GM12872 (cell line): ENCODE data around the gene LMBR1.

ENCODE experiments used
- TF ChIP-seq, protein P1 (sequence below): IDR thresholded peaks from 3 replicates; pipeline ENCODE4 v1.5.1; 2011; ENCODE audit warnings: low read depth, mild to moderate bottlenecking, low read length, moderate library complexity; ENCODE audit not compliant: insufficient read depth

Gene LMBR1

DNA sequence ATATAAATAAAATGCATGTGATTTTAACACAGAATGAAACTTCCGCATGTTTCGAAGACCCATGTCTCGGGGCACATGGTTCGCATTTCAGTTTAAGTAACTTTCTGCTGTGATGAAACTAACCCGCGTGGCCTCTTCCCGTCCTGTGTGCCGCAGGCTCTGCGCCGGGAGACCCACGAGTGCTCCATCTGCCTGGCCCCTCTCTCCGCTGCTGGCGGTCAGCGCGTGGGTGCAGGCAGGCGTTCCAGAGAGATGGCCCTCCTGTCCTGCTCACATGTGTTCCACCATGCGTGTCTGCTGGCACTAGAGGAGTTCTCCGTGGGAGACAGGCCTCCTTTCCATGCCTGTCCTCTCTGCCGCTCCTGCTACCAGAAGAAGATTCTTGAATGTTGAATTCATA is 216.7 kb downstream of the LMBR1 start:
- TF ChIP-seq, protein P1, sequence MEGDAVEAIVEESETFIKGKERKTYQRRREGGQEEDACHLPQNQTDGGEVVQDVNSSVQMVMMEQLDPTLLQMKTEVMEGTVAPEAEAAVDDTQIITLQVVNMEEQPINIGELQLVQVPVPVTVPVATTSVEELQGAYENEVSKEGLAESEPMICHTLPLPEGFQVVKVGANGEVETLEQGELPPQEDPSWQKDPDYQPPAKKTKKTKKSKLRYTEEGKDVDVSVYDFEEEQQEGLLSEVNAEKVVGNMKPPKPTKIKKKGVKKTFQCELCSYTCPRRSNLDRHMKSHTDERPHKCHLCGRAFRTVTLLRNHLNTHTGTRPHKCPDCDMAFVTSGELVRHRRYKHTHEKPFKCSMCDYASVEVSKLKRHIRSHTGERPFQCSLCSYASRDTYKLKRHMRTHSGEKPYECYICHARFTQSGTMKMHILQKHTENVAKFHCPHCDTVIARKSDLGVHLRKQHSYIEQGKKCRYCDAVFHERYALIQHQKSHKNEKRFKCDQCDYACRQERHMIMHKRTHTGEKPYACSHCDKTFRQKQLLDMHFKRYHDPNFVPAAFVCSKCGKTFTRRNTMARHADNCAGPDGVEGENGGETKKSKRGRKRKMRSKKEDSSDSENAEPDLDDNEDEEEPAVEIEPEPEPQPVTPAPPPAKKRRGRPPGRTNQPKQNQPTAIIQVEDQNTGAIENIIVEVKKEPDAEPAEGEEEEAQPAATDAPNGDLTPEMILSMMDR = no peak

- TF ChIP-seq, protein P1 = no peak
Observed at GRCh38 chr7:156675721-156676120, 217.3 kb downstream of the LMBR1 start.

DNA sequence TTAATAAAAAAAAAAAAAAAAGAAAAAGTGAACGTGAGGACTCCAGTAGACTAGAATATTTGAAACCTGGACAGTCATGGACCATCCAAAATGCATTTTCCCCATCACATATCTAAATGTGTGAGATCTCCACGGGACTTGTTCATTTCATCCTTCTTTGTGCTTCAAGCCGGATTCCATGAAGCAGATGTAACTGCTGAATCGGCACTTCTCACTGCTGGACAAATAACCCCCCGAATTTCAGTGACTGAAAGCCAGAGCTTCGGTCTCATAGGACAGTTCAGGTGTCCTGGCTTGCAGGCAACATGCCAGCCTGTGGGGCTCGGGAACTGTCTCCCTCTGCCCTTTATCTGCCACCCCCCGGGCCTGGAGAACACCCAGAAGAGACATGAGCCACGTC is 219.1 kb downstream of the LMBR1 start:
- TF ChIP-seq, protein P1 = no peak

GRCh38 chr7:156673454-156673853 is 219.5 kb downstream of the LMBR1 start:
- TF ChIP-seq, protein P1 = no peak

DNA sequence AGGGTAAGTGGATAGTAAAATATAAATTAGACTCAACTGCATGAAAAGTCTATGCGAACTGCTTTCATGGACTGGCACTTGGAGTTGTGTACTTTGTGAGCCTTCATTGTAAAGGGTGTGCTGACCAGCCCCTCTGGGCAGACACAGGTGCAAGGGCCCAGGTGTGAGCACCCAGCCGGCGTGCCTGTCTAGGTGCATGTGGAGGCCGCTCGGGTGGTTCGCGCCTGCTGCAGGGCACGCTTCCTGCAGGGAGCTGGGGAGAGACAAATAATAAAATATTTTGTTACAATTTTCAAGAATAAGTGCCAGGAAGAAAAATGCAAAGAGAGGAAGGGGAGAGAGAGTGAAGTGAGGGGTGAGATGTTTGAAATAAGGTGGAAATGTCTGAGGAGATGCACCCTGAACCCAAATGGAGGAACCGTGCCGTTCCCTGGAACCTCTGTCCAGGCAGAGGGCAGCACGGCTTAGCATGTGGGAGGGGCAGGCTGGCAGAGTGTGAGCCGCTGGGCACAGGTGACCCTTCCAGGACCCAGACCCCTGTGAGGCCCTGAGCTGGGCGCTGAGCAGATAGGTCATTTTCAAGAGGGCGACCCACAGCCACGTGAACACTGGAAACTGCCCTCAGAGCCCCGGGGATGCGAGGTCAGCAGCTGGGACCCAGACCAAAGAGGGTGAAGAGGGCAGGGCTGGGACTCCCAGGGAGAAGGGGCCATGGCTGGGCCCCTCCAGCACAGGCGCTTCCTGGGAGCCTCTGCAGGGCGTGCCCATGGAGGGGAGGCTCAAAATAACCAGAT is 223.8 kb downstream of the LMBR1 start:
- TF ChIP-seq, protein P1 = no peak

GRCh38 chr7:156668130-156668741 is 224.7 kb downstream of the LMBR1 start:
- TF ChIP-seq, protein P1 = no peak

DNA sequence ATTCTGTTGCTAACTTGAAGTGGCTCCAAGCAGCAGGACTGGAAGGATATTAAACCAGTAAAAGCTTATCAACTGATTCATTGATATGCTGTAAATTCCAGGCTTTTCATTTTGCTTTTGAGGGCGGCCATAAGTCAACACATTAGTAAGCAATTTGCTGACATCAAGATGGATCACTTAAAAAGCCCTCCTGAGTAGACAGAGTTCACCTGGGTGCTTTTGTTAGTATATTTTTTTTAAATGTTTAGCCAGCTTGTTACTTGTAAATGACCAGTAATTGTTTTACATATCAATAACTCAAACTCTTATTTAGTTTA is 225.9 kb downstream of the LMBR1 start:
- TF ChIP-seq, protein P1 = no peak
